ENCODE results near the gene NPY4R2.
"Not testable (repeated sequence)": the region's sequence is repeated elsewhere in the genome, so short reads cannot be mapped to it uniquely, and the experiment has no call there.

Gene NPY4R2

GRCh38 chr10:47918475-47918874 lies at the start of gene NPY4R2:
Gene NPY4R2 (plus strand): TSS chr10:47918662. CDS start chr10:47921988, 3,326 bp downstream.
- not testable (repeated sequence) for DNase-seq (ENCODE audit: low read depth); H3K4me3 ChIP-seq (ENCODE audit: low read depth, low read length)

GRCh38 chr10:47870887-47871286 lies 47.6 kb upstream of the NPY4R2 start:
- H3K4me3 ChIP-seq (ENCODE audit: low read depth, low read length); DNase-seq (ENCODE audit: low read depth): not testable (repeated sequence)

GRCh38 chr10:47871485-47872180 lies 46.8 kb upstream of the NPY4R2 start:
- not testable (repeated sequence) for DNase-seq (ENCODE audit: low read depth); H3K4me3 ChIP-seq (ENCODE audit: low read depth, low read length)

GRCh38 chr10:47872236-47872635 lies 46.2 kb upstream of the NPY4R2 start:
- DNase-seq (ENCODE audit: low read depth); H3K4me3 ChIP-seq (ENCODE audit: low read depth, low read length): not testable (repeated sequence)

GRCh38 chr10:47884239-47884638 lies 34.2 kb upstream of the NPY4R2 start:
- not testable (repeated sequence) for DNase-seq (ENCODE audit: low read depth); H3K4me3 ChIP-seq (ENCODE audit: low read depth, low read length)

GRCh38 chr10:47884934-47885333 lies 33.5 kb upstream of the NPY4R2 start:
- not testable (repeated sequence) for DNase-seq (ENCODE audit: low read depth); H3K4me3 ChIP-seq (ENCODE audit: low read depth, low read length)

GRCh38 chr10:47886356-47886755 lies 32.1 kb upstream of the NPY4R2 start:
- H3K4me3 ChIP-seq (ENCODE audit: low read depth, low read length); DNase-seq (ENCODE audit: low read depth): not testable (repeated sequence)

GRCh38 chr10:47886827-47887226 lies 31.6 kb upstream of the NPY4R2 start:
- not testable (repeated sequence) for H3K4me3 ChIP-seq (ENCODE audit: low read depth, low read length); DNase-seq (ENCODE audit: low read depth)

- not testable (repeated sequence) for DNase-seq (ENCODE audit: low read depth); H3K4me3 ChIP-seq (ENCODE audit: low read depth, low read length)
Observed at GRCh38 chr10:47890737-47891136, 27.7 kb upstream of the NPY4R2 start.

GRCh38 chr10:47892494-47893261 lies 25.8 kb upstream of the NPY4R2 start:
- DNase-seq (ENCODE audit: low read depth); H3K4me3 ChIP-seq (ENCODE audit: low read depth, low read length): not testable (repeated sequence)

GRCh38 chr10:47894571-47894970 lies 23.9 kb upstream of the NPY4R2 start:
- not testable (repeated sequence) for H3K4me3 ChIP-seq (ENCODE audit: low read depth, low read length)

GRCh38 chr10:47897813-47898212 lies 20.6 kb upstream of the NPY4R2 start:
- not testable (repeated sequence) for H3K4me3 ChIP-seq (ENCODE audit: low read depth, low read length)

More at GRCh38 chr10:47894571-47894970, 23.9 kb upstream of the NPY4R2 start:
- DNase-seq (ENCODE audit: low read depth) = not testable (repeated sequence)

GRCh38 chr10:47909333-47909732 lies 9.1 kb upstream of the NPY4R2 start:
- not testable (repeated sequence) for DNase-seq (ENCODE audit: low read depth); H3K4me3 ChIP-seq (ENCODE audit: low read depth, low read length)

More at GRCh38 chr10:47897813-47898212, 20.6 kb upstream of the NPY4R2 start:
- not testable (repeated sequence) for DNase-seq (ENCODE audit: low read depth)

GRCh38 chr10:47910486-47910885 lies 8.0 kb upstream of the NPY4R2 start:
- H3K4me3 ChIP-seq (ENCODE audit: low read depth, low read length); DNase-seq (ENCODE audit: low read depth): not testable (repeated sequence)

- DNase-seq (ENCODE audit: low read depth) = not testable (repeated sequence)
Observed at GRCh38 chr10:47914052-47914451, 4.4 kb upstream of the NPY4R2 start.

More at GRCh38 chr10:47914052-47914451, 4.4 kb upstream of the NPY4R2 start:
- not testable (repeated sequence) for H3K4me3 ChIP-seq (ENCODE audit: low read depth, low read length)

All from choroid plexus epithelial cell (primary cell).